ENCODE results near the gene MACROH2A2.
A peak's percentile ranks its signal among the peaks of the same experiment; 100 is the strongest.

MACROH2A2 gene

GRCh38 chr10:70111496-70111895 is 58.9 kb downstream of the MACROH2A2 start:
- no peak for TF ChIP-seq POLR2A (IDR thresholded peaks at IDR 0.05; ENCODE audit: extremely low read depth, insufficient read length)
- no peak for TF ChIP-seq CTCF (IDR thresholded peaks at IDR 0.05; ENCODE audit: low read depth, low read length)
- no peak for TF ChIP-seq MAX (IDR thresholded peaks at IDR 0.05; ENCODE audit: low read depth, low read length)
- no peak for TF ChIP-seq MYC (IDR thresholded peaks at IDR 0.05; ENCODE audit: low read depth, low read length)
- no peak overlapping the region for H3K4me3 ChIP-seq (ENCODE audit: low read depth, low read length)
- DNase-seq (ENCODE audit: low read depth): no peak

- no peak for DNase-seq (ENCODE audit: low read depth)
- TF ChIP-seq POLR2A (IDR thresholded peaks at IDR 0.05; ENCODE audit: extremely low read depth, insufficient read length): no peak
- H3K4me3 ChIP-seq (ENCODE audit: low read depth, low read length): no peak overlapping the region
These were observed 59.4 kb downstream of the MACROH2A2 start for GRCh38 chr10:70112071-70112470.

GRCh38 chr10:70114902-70115301 is 62.3 kb downstream of the MACROH2A2 start:
- TF ChIP-seq CTCF (IDR thresholded peaks at IDR 0.05; ENCODE audit: low read depth, low read length) (no peak), MYC (IDR thresholded peaks at IDR 0.05; ENCODE audit: low read depth, low read length) (no peak), MAX (IDR thresholded peaks at IDR 0.05; ENCODE audit: low read depth, low read length) (no peak), POLR2A (IDR thresholded peaks at IDR 0.05; ENCODE audit: extremely low read depth, insufficient read length) (no peak)
- no peak for DNase-seq (ENCODE audit: low read depth)
- no peak overlapping the region for H3K4me3 ChIP-seq (ENCODE audit: low read depth, low read length)

- H3K4me3 ChIP-seq (ENCODE audit: low read depth, low read length): no peak overlapping the region
- TF ChIP-seq MAX (IDR thresholded peaks at IDR 0.05; ENCODE audit: low read depth, low read length): no peak
- peak; percentile 88 for TF ChIP-seq CTCF (IDR thresholded peaks at IDR 0.05; ENCODE audit: low read depth, low read length)
- peak; percentile 53 for DNase-seq (ENCODE audit: low read depth)
These were observed 63.5 kb downstream of the MACROH2A2 start for GRCh38 chr10:70115948-70116682.

GRCh38 chr10:70117646-70118045 is 65.0 kb downstream of the MACROH2A2 start:
- no peak for DNase-seq (ENCODE audit: low read depth)
- H3K4me3 ChIP-seq (ENCODE audit: low read depth, low read length): no peak overlapping the region
- no peak for TF ChIP-seq CTCF (IDR thresholded peaks at IDR 0.05; ENCODE audit: low read depth, low read length)
- no peak for TF ChIP-seq POLR2A (IDR thresholded peaks at IDR 0.05; ENCODE audit: extremely low read depth, insufficient read length)
- no peak for TF ChIP-seq MYC (IDR thresholded peaks at IDR 0.05; ENCODE audit: low read depth, low read length)
- no peak for TF ChIP-seq MAX (IDR thresholded peaks at IDR 0.05; ENCODE audit: low read depth, low read length)

- DNase-seq (ENCODE audit: low read depth): no peak
These were observed 65.5 kb downstream of the MACROH2A2 start for GRCh38 chr10:70118196-70118595.

More at GRCh38 chr10:70118196-70118595, 65.5 kb downstream of the MACROH2A2 start:
- no peak overlapping the region for H3K4me3 ChIP-seq (ENCODE audit: low read depth, low read length)
- TF ChIP-seq MYC (IDR thresholded peaks at IDR 0.05; ENCODE audit: low read depth, low read length) (no peak), POLR2A (IDR thresholded peaks at IDR 0.05; ENCODE audit: extremely low read depth, insufficient read length) (no peak), CTCF (IDR thresholded peaks at IDR 0.05; ENCODE audit: low read depth, low read length) (no peak), MAX (IDR thresholded peaks at IDR 0.05; ENCODE audit: low read depth, low read length) (no peak)
